ENCODE measurements around the gene SPRY2.

Gene SPRY2

DNA sequence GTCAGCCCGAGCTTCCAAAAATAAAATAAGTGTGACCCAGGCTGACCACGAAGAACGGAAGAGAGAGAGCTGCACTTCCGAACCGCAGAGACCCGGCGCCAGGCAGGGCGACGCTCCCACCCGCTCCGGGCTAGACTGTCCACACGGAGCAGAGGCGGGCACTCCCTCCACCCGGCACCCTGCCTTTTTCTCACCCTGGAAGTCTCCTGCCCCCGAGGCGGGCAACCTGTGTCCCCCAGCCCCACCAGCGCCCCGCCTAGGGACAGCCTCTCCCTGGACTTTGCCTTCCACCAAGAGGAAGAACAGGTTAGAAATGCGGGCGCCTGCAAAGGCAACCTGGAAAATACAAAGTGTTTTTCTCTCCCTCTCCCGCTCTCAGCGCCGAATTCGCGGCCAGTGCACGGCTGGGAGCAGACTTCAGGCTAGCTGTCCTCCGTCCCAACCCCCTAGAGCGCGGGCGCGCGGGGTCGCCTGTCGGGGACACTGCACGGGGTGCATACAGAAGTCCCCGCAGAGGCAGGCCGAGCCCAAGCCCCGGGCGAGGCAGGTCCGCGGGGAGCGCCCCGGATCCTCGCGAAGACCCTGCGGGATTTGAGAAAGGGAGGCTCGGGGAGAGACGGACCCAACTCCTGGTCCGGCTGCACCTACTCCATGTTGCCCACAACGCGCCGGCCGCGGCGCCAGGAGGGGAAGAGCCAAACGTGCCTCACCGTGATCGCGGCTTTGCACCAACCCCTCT is 845 bp downstream of the SPRY2 start:
- Histone ChIP-seq H3K9me3 (ENCODE audit: control insufficient read depth, insufficient read depth, low read length) (peaks cover 3% of the 10 kb centered on the region; the same call in 1 of the 2 replicates), H3K79me2 (ENCODE audit: control insufficient read depth, low read length) (no peaks in the 10 kb centered on the region), H3K4me1 (ENCODE audit: control insufficient read depth, low read length) (no peaks in the 10 kb centered on the region), H3F3A (ENCODE audit: control insufficient read depth, insufficient read depth) (no peaks in the 10 kb centered on the region), H3K4me3 (ENCODE audit: low read length) (no peak overlapping the region), H3K36me3 (ENCODE audit: control insufficient read depth, low read length) (no peaks in the 10 kb centered on the region), H3K9me2 (replicated peaks; ENCODE audit: control insufficient read depth, low read length) (no peaks in the 10 kb centered on the region), H4K20me1 (ENCODE audit: control insufficient read depth, insufficient read depth, low read depth, low read length) (no peaks in the 10 kb centered on the region), H3K27ac (ENCODE audit: low read depth, low read length) (no peak overlapping the region), H3K27me3 (ENCODE audit: control insufficient read depth, low read length) (peaks cover 21% of the 10 kb centered on the region), H3K4me2 (ENCODE audit: low read length) (no peak overlapping the region)
- TF ChIP-seq, protein P1, sequence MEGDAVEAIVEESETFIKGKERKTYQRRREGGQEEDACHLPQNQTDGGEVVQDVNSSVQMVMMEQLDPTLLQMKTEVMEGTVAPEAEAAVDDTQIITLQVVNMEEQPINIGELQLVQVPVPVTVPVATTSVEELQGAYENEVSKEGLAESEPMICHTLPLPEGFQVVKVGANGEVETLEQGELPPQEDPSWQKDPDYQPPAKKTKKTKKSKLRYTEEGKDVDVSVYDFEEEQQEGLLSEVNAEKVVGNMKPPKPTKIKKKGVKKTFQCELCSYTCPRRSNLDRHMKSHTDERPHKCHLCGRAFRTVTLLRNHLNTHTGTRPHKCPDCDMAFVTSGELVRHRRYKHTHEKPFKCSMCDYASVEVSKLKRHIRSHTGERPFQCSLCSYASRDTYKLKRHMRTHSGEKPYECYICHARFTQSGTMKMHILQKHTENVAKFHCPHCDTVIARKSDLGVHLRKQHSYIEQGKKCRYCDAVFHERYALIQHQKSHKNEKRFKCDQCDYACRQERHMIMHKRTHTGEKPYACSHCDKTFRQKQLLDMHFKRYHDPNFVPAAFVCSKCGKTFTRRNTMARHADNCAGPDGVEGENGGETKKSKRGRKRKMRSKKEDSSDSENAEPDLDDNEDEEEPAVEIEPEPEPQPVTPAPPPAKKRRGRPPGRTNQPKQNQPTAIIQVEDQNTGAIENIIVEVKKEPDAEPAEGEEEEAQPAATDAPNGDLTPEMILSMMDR (IDR thresholded peaks at IDR 0.05; ENCODE audit: low read depth, low read length, poor library complexity, severe bottlenecking), result no peak
- TF ChIP-seq EZH2phosphoT487 (IDR thresholded peaks at IDR 0.05; ENCODE audit: borderline replicate concordance, low read length), result no peak

DNA sequence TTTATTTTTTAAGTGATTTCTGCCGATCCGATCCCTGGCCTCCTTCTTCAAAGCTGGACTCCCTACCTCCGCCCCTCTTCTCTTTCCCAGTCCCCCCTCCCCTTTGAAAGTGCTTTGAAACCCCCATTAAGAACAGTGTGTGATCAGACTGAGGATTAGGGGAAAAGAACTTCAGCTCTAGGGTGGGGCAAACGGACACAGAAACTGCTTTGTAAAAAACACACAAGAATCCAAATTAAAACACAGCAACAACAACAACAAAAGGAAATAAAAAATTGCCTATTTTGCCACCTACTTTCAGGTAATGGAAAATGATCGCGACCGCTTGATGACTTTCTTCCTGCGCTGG is 1.4 kb downstream of the SPRY2 start:
- Histone ChIP-seq H3K9me2 (replicated peaks; ENCODE audit: control insufficient read depth, low read length) (no peaks in the 10 kb centered on the region), H3K27ac (ENCODE audit: low read depth, low read length) (no peak overlapping the region), H4K20me1 (ENCODE audit: control insufficient read depth, insufficient read depth, low read depth, low read length) (no peaks in the 10 kb centered on the region)

DNA sequence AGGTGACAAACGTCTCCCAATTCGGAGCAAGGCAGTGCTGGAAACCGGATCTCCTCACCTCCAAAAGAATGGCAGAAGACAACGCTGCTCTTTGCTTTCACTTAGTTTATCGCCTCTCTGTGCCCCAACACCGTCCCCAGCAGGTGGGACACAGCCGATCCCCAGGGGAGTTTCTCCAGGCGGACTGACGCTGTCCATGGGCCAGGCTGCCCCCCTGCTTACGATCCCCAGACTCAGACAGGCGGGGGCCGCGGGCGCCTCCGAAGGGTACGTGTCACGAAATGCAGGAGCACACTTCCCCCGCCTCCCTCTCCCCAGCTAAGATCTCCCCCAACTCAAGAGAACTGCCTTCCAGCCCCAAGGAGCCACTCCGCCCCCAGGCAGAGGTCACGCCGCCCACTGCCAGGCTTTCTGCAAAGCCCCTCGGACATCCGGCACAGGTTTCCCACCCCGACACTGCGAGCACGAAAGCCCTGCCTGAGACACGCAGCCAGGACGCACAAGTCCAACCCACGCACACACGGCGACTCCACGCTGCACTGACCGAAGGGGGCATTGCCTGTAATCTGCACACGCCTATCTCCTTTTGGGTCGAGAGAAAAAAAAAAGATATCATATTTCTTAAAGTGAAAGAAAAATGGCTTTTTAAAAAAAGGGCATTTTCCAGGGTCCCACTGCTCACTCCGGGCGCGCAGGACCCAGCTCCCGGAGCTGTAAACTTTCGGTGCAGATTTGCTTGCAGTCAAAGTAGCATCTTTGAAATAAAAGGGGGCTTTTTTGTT is 2.0 kb downstream of the SPRY2 start:
- Histone ChIP-seq H3K4me2 (ENCODE audit: low read length) (no peak overlapping the region), H3K4me3 (ENCODE audit: low read length) (no peak overlapping the region), H3K27me3 (ENCODE audit: control insufficient read depth, low read length) (peaks cover 21% of the 10 kb centered on the region), H3K9me3 (ENCODE audit: control insufficient read depth, insufficient read depth, low read length) (peaks cover 3% of the 10 kb centered on the region; the same call in 1 of the 2 replicates), H3K27ac (ENCODE audit: low read depth, low read length) (no peak overlapping the region), H3F3A (ENCODE audit: control insufficient read depth, insufficient read depth) (no peaks in the 10 kb centered on the region), H3K4me1 (ENCODE audit: control insufficient read depth, low read length) (no peaks in the 10 kb centered on the region), H3K9me2 (replicated peaks; ENCODE audit: control insufficient read depth, low read length) (no peaks in the 10 kb centered on the region), H3K79me2 (ENCODE audit: control insufficient read depth, low read length) (no peaks in the 10 kb centered on the region), H4K20me1 (ENCODE audit: control insufficient read depth, insufficient read depth, low read depth, low read length) (no peaks in the 10 kb centered on the region), H3K36me3 (ENCODE audit: control insufficient read depth, low read length) (no peaks in the 10 kb centered on the region)
- no peak for TF ChIP-seq EZH2phosphoT487 (IDR thresholded peaks at IDR 0.05; ENCODE audit: borderline replicate concordance, low read length)
- TF ChIP-seq, protein P1 (IDR thresholded peaks at IDR 0.05; ENCODE audit: low read depth, low read length, poor library complexity, severe bottlenecking), result no peak

More for the DNA sequence above, 1.4 kb downstream of the SPRY2 start:
- Histone ChIP-seq H3K4me2 (ENCODE audit: low read length) (no peak overlapping the region), H3K4me1 (ENCODE audit: control insufficient read depth, low read length) (no peaks in the 10 kb centered on the region), H3K79me2 (ENCODE audit: control insufficient read depth, low read length) (no peaks in the 10 kb centered on the region), H3F3A (ENCODE audit: control insufficient read depth, insufficient read depth) (no peaks in the 10 kb centered on the region), H3K27me3 (ENCODE audit: control insufficient read depth, low read length) (peaks cover 21% of the 10 kb centered on the region), H3K9me3 (ENCODE audit: control insufficient read depth, insufficient read depth, low read length) (peaks cover 3% of the 10 kb centered on the region; the same call in 1 of the 2 replicates), H3K4me3 (ENCODE audit: low read length) (no peak overlapping the region), H3K36me3 (ENCODE audit: control insufficient read depth, low read length) (no peaks in the 10 kb centered on the region)
- no peak for TF ChIP-seq EZH2phosphoT487 (IDR thresholded peaks at IDR 0.05; ENCODE audit: borderline replicate concordance, low read length)
- TF ChIP-seq, protein P1 (IDR thresholded peaks at IDR 0.05; ENCODE audit: low read depth, low read length, poor library complexity, severe bottlenecking), result no peak
